GM12864 (cell line): ENCODE results near the gene RAB3IP.
A peak's percentile ranks its signal among the peaks of the same experiment; 100 is the strongest.
"Not testable (repeated sequence)": the region's sequence is repeated elsewhere in the genome, so short reads cannot be mapped to it uniquely, and the experiment has no call there.

Experiments
- DNase-seq: peaks from one replicate; pipeline ENCODE4 v3.0.0-alpha.2; 2011; ENCODE audit warnings: low read depth
- H3K4me3 ChIP-seq: 2 replicates; pipeline ENCODE4 v1.5.1; 2011; ENCODE audit warnings: mild to moderate bottlenecking, low read depth, low read length, control low read depth
- CTCF ChIP-seq: IDR thresholded peaks from 2 replicates; pipeline ENCODE4 v1.5.1; 2011; ENCODE audit warnings: low read depth, mild to moderate bottlenecking, moderate library complexity, low read length, control low read depth, inconsistent platforms; ENCODE audit errors: missing control alignments

RAB3IP gene

GRCh38 chr12:69756088-69756755 lies 17.6 kb downstream of the RAB3IP start:
- no peak for DNase-seq
- TF ChIP-seq CTCF = no peak

GRCh38 chr12:69758105-69758504 lies 19.4 kb downstream of the RAB3IP start:
- H3K4me3 ChIP-seq = no peak overlapping the region
- DNase-seq = no peak
- no peak for TF ChIP-seq CTCF

More at GRCh38 chr12:69756088-69756755, 17.6 kb downstream of the RAB3IP start:
- H3K4me3 ChIP-seq = no peak overlapping the region

- DNase-seq, H3K4me3 ChIP-seq: not testable (repeated sequence)
These were observed 20.9 kb downstream of the RAB3IP start for GRCh38 chr12:69759581-69759980.

GRCh38 chr12:69765515-69765914 lies 26.9 kb downstream of the RAB3IP start:
- H3K4me3 ChIP-seq = no peak overlapping the region
- DNase-seq = no peak
- no peak for TF ChIP-seq CTCF

- no peak for DNase-seq
- TF ChIP-seq CTCF = no peak
- H3K4me3 ChIP-seq = no peak overlapping the region
These were observed 27.6 kb downstream of the RAB3IP start for GRCh38 chr12:69766260-69766659.

GRCh38 chr12:69779928-69780327 lies 41.3 kb downstream of the RAB3IP start:
- DNase-seq = peak; percentile 13
- TF ChIP-seq CTCF = peak; percentile 71
- H3K4me3 ChIP-seq = no peak overlapping the region

GRCh38 chr12:69783365-69783764 lies 44.7 kb downstream of the RAB3IP start:
- H3K4me3 ChIP-seq = no peak overlapping the region
- no peak for TF ChIP-seq CTCF
- no peak for DNase-seq

- no peak for DNase-seq
- no peak overlapping the region for H3K4me3 ChIP-seq
- TF ChIP-seq CTCF = no peak
These were observed 50.7 kb downstream of the RAB3IP start for GRCh38 chr12:69789351-69789750.
